A549 (cell line): ENCODE results near the gene PKHD1. TPM values are rescaled to one million over a fixed set of nuclear protein-coding genes. Genes with fewer than 3 reads are reported as not detected.

Source experiments
- ATAC-seq, 2 experiments: fragments of 200-7000 bp in 1 of 2; fragments of >200 bp in 1 of 2; cut with Nextera tagmentation in 1 of 2; cut with Tn5 transposase in 1 of 2; 3 replicates each; pipeline versions ENCODE4 v1.8.0 to v1.9.1; 2018 to 2020; ENCODE audit warnings: mild to moderate bottlenecking in 1 of 2, moderate library complexity in 1 of 2
- CTCF ChIA-PET: fragments of 300-600 bp; sonication (Branson Sonifier 250); formaldehyde crosslinking; extraction: SDS; loops from one replicate; lab custom pipeline; 2021; ENCODE audit warnings: antibody characterized with exemption, inconsistent platforms; lab: Yijun Ruan, JAX
- POLR2A ChIA-PET: fragments of 350-600 bp; formaldehyde crosslinking; extraction: SDS; loops from one replicate; lab custom pipeline; 2021; ENCODE audit warnings: antibody characterized with exemption, inconsistent platforms; lab: Yijun Ruan, JAX
- DNase-seq, 2 experiments: peaks; one replicate each; pipeline versions ENCODE4 v3.0.0 to v3.0.0-alpha.2; 2011 to 2016; ENCODE audit warnings: low read depth in 1 of 2, low spot score in 1 of 2
- FAIRE-seq: peaks from 2 replicates; lab custom pipeline; 2011; peaks lifted over from hg19 to GRCh38; lab: Jason Lieb, UNC
- H3K27ac ChIP-seq, 2 experiments: fragments of >200 bp; sonication (Bioruptor Twin); formaldehyde crosslinking; 3 replicates each; pipeline ENCODE4 v1.5.1; 2016 to 2017
- H3K4me1 ChIP-seq: fragments of >200 bp; sonication (Bioruptor Twin); formaldehyde crosslinking; 3 replicates; pipeline ENCODE4 v1.6.1; 2016
- H3K4me2 ChIP-seq: fragments of >200 bp; sonication (Bioruptor Twin); formaldehyde crosslinking; 3 replicates; pipeline ENCODE4 v1.6.1; 2016
- H3K4me3 ChIP-seq: fragments of >200 bp; sonication (Bioruptor Twin); formaldehyde crosslinking; 3 replicates; pipeline ENCODE4 v1.5.1; 2016
- H3K9me3 ChIP-seq: fragments of >200 bp; sonication (Bioruptor Twin); formaldehyde crosslinking; 3 replicates; pipeline ENCODE4 v1.6.1; 2016
- ATOH8 ChIP-seq: fragments of 250-450 bp; sonication (Bioruptor Pico); IDR thresholded peaks from 2 replicates; pipeline ENCODE4 v1.5.0; 2020; ENCODE audit warnings: low read depth, mild to moderate bottlenecking, moderate library complexity
- CHD2 ChIP-seq: fragments of 150-350 bp; IDR thresholded peaks from 2 replicates; pipeline ENCODE4 v1.6.1; 2014; ENCODE audit warnings: low read length; ENCODE audit not compliant: partially characterized antibody
- CHD4 ChIP-seq: fragments of 200-600 bp; sonication (generic); IDR thresholded peaks from 2 replicates; pipeline ENCODE4 v1.6.1; 2016; ENCODE audit warnings: antibody characterized with exemption, mild to moderate bottlenecking, borderline replicate concordance
- EHMT2 ChIP-seq: fragments of 200-600 bp; sonication (generic); IDR thresholded peaks from 2 replicates; pipeline ENCODE4 v1.6.1; 2016; ENCODE audit warnings: antibody characterized with exemption, low read depth, mild to moderate bottlenecking, moderate library complexity
- ELK1 ChIP-seq: fragments of 150-350 bp; IDR thresholded peaks from 2 replicates; pipeline ENCODE4 v1.6.1; 2014; ENCODE audit warnings: low read depth, mild to moderate bottlenecking, low read length
- FOSB ChIP-seq: fragments of 250-450 bp; sonication (Bioruptor Pico); IDR thresholded peaks from 2 replicates; pipeline ENCODE4 v1.5.0; 2020; ENCODE audit warnings: mild to moderate bottlenecking, moderate library complexity
- FOSL2 ChIP-seq, 2 experiments: fragments of 450-650 bp in 1 of 2; fragments of >200 bp in 1 of 2; sonication (Bioruptor Twin) in 1 of 2; formaldehyde crosslinking; IDR thresholded peaks; 2 replicates each; pipeline versions ENCODE4 v1.5.0 to v1.6.1; 2016 to 2020; ENCODE audit warnings: mild to moderate bottlenecking in 1 of 2, moderate library complexity in 1 of 2
- FOXS1 ChIP-seq: fragments of 250-450 bp; sonication (Bioruptor Pico); IDR thresholded peaks from 2 replicates; pipeline ENCODE4 v1.5.0; 2020; ENCODE audit warnings: mild to moderate bottlenecking, moderate library complexity
- HES2 ChIP-seq: fragments of >200 bp; sonication (Bioruptor Twin); formaldehyde crosslinking; IDR thresholded peaks from 2 replicates; pipeline ENCODE4 v1.6.1; 2016
- HEYL ChIP-seq: fragments of 250-450 bp; sonication (Bioruptor Pico); IDR thresholded peaks from 2 replicates; pipeline ENCODE4 v1.8.0; 2021; ENCODE audit warnings: mild to moderate bottlenecking, moderate library complexity
- HOXA7 ChIP-seq: fragments of 250-450 bp; sonication (Bioruptor Pico); IDR thresholded peaks from 2 replicates; pipeline ENCODE4 v1.5.0; 2020; ENCODE audit warnings: mild to moderate bottlenecking, moderate library complexity
- HOXB13 ChIP-seq: fragments of 250-450 bp; sonication (Bioruptor Pico); IDR thresholded peaks from 2 replicates; pipeline ENCODE4 v1.5.0; 2020; ENCODE audit warnings: low read depth, mild to moderate bottlenecking, moderate library complexity
- JUN ChIP-seq, 2 experiments: fragments of >200 bp; sonication (Bioruptor Twin); formaldehyde crosslinking; IDR thresholded peaks; 2 replicates in 1 of 2; 3 replicates in 1 of 2; pipeline ENCODE4 v1.6.1; 2016 to 2017
- JUNB ChIP-seq: fragments of >200 bp; sonication (Bioruptor Twin); formaldehyde crosslinking; IDR thresholded peaks from 2 replicates; pipeline ENCODE4 v1.6.1; 2016
- KDM1A ChIP-seq: fragments of 200-600 bp; sonication (generic); IDR thresholded peaks from 2 replicates; pipeline ENCODE4 v1.6.1; 2016; ENCODE audit warnings: low read depth, mild to moderate bottlenecking
- KDM5A ChIP-seq: fragments of 200-600 bp; sonication (generic); IDR thresholded peaks from 2 replicates; pipeline ENCODE4 v1.6.1; 2016; ENCODE audit warnings: antibody characterized with exemption, mild to moderate bottlenecking
- MYC ChIP-seq: IDR thresholded peaks from 2 replicates; pipeline ENCODE4 v1.6.1; 2012; ENCODE audit warnings: mild to moderate bottlenecking, inconsistent platforms, low read length, improper control_type of control experiment, borderline replicate concordance
- NR3C1 ChIP-seq: fragments of >200 bp; sonication (Bioruptor Twin); formaldehyde crosslinking; IDR thresholded peaks from 3 replicates; pipeline ENCODE4 v1.6.1; 2017
- PBX3 ChIP-seq: IDR thresholded peaks from 2 replicates; pipeline ENCODE4 v1.6.1; 2012
- RCOR1 ChIP-seq: fragments of 150-350 bp; IDR thresholded peaks from 2 replicates; pipeline ENCODE4 v1.6.1; 2014; ENCODE audit warnings: antibody characterized with exemption, low read length, low read depth
- RNF2 ChIP-seq: fragments of 200-600 bp; sonication (generic); IDR thresholded peaks from 2 replicates; pipeline ENCODE4 v1.6.1; 2016; ENCODE audit warnings: low read depth, mild to moderate bottlenecking, antibody characterized with exemption, moderate library complexity, borderline replicate concordance
- TFCP2L1 ChIP-seq: fragments of 250-450 bp; sonication (Bioruptor Pico); IDR thresholded peaks from 2 replicates; pipeline ENCODE4 v1.5.0; 2021; ENCODE audit warnings: mild to moderate bottlenecking
- ZC3H11A ChIP-seq: fragments of 450-650 bp; IDR thresholded peaks from 2 replicates; pipeline ENCODE4 v1.6.1; 2014; ENCODE audit warnings: antibody characterized with exemption, mild to moderate bottlenecking
- WGBS: methylation state at CpG from one replicate; pipeline ENCODE4 v1.1.6; 2017; ENCODE audit errors: missing lambda C conversion rate; 5-methylcytosine and 5-hydroxymethylcytosine counted together
- polyA plus RNA-seq, 4 experiments: library from polyadenylated mRNA; depleted of rRNA in 3 of 4; stranded (reverse); fragments of >200 nt; fragmentation: RNase III in 1 of 4; extraction: RNeasy Plus Mini Kit Qiagen cat#74134 plus additional on column Dnase treatment in 1 of 4; gene quantifications; 2 replicates in 3 of 4; 3 replicates in 1 of 4; pipeline ENCODE4 v1.2.3, GENCODE V29; 2011 to 2017
- TF ChIP-seq, protein P1 (sequence below): fragments of >200 bp; sonication (Bioruptor Twin); formaldehyde crosslinking; IDR thresholded peaks from 3 replicates; pipeline ENCODE4 v1.5.1; 2016

PKHD1 gene
- polyA plus RNA-seq, 2 of the 4 experiments (the other 2 are of a cell fraction) = not detected

- no peak overlapping the region for H3K4me2 ChIP-seq
- TF ChIP-seq KDM1A = no peak
- TF ChIP-seq ATOH8 (CRISPR knock-in tag) = no peak
- TF ChIP-seq KDM5A = no peak
- no peak for TF ChIP-seq JUN (IDR thresholded peaks at IDR 0.05)
- no peak for TF ChIP-seq CHD2
- no peak for TF ChIP-seq HOXB13 (CRISPR knock-in tag)
- TF ChIP-seq HOXA7 (CRISPR knock-in tag) = no peak
- TF ChIP-seq FOSL2 (IDR thresholded peaks at IDR 0.05) = no peak
- TF ChIP-seq FOSL2 (CRISPR knock-in tag; IDR thresholded peaks at IDR 0.05) = no peak
- TF ChIP-seq, protein P1, sequence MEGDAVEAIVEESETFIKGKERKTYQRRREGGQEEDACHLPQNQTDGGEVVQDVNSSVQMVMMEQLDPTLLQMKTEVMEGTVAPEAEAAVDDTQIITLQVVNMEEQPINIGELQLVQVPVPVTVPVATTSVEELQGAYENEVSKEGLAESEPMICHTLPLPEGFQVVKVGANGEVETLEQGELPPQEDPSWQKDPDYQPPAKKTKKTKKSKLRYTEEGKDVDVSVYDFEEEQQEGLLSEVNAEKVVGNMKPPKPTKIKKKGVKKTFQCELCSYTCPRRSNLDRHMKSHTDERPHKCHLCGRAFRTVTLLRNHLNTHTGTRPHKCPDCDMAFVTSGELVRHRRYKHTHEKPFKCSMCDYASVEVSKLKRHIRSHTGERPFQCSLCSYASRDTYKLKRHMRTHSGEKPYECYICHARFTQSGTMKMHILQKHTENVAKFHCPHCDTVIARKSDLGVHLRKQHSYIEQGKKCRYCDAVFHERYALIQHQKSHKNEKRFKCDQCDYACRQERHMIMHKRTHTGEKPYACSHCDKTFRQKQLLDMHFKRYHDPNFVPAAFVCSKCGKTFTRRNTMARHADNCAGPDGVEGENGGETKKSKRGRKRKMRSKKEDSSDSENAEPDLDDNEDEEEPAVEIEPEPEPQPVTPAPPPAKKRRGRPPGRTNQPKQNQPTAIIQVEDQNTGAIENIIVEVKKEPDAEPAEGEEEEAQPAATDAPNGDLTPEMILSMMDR = no peak
- no peak for TF ChIP-seq HES2
- TF ChIP-seq RNF2 = no peak
- TF ChIP-seq ZC3H11A = no peak
- TF ChIP-seq ELK1 = no peak
- TF ChIP-seq, all 56 proteins: peak for 0
- no peaks in the 10 kb centered on the region for H3K4me1 ChIP-seq
- no peak overlapping the region for H3K4me3 ChIP-seq
- ChIA-PET POLR2A (no interaction called here), CTCF (no interaction called here)
- H3K27ac ChIP-seq = no peak overlapping the region
- WGBS = 0% methylated on average over 1 of the region's 1 CpG
- no peak for ATAC-seq
- no peak for FAIRE-seq
- DNase-seq = no peak
- no peaks in the 10 kb centered on the region for H3K9me3 ChIP-seq
These were observed 27.6 kb downstream of the PKHD1 start for GRCh38 chr6:52059821-52060220.

- H3K9me3 ChIP-seq = no peaks in the 10 kb centered on the region
- DNase-seq = no peak
- CTCF ChIA-PET = no interaction called here
- H3K4me1 ChIP-seq = no peaks in the 10 kb centered on the region
- H3K4me3 ChIP-seq = no peak overlapping the region
- H3K27ac ChIP-seq = no peak overlapping the region
- POLR2A ChIA-PET = no interaction called here
- 17% methylated on average over 7 of the region's 7 CpGs for WGBS
- H3K4me2 ChIP-seq = no peak overlapping the region
- ATAC-seq = no peak
- TF ChIP-seq HEYL (CRISPR knock-in tag) = no peak
- TF ChIP-seq TFCP2L1 (CRISPR knock-in tag) = no peak
- TF ChIP-seq CHD4 = no peak
- no peak for TF ChIP-seq MYC
- no peak for TF ChIP-seq EHMT2
- no peak for TF ChIP-seq RCOR1
- no peak for TF ChIP-seq ELK1
- no peak for TF ChIP-seq PBX3
- no peak for TF ChIP-seq KDM5A
- no peak for TF ChIP-seq FOXS1
- no peak for TF ChIP-seq NR3C1
- TF ChIP-seq ZC3H11A = no peak
- no peak for TF ChIP-seq FOSB (CRISPR knock-in tag)
- TF ChIP-seq JUNB = no peak
- FAIRE-seq = no peak
These were observed 32.0 kb downstream of the PKHD1 start for GRCh38 chr6:52055451-52055850.
